Fibroblast of mammary gland (primary cell): ENCODE data around the gene ODC1.

Source experiments
- DNase-seq: peaks from one replicate; pipeline ENCODE4 v3.0.0-alpha.2; 2010; ENCODE audit warnings: low read depth
- H3K4me3 ChIP-seq: 2 replicates; pipeline ENCODE4 v1.5.1; 2011; ENCODE audit warnings: low read depth, mild to moderate bottlenecking, low read length, moderate library complexity; ENCODE audit not compliant: control insufficient read depth
- CTCF ChIP-seq: conservative IDR thresholded peaks from 2 replicates; pipeline ENCODE4 v1.5.1; 2011; ENCODE audit warnings: low read depth, low read length, inconsistent platforms; ENCODE audit not compliant: control insufficient read depth, insufficient read depth

ODC1 gene

GRCh38 chr2:10430886-10431622 is 17.1 kb downstream of the ODC1 start:
- TF ChIP-seq CTCF, result no peak
- H3K4me3 ChIP-seq, result no peak overlapping the region

DNA sequence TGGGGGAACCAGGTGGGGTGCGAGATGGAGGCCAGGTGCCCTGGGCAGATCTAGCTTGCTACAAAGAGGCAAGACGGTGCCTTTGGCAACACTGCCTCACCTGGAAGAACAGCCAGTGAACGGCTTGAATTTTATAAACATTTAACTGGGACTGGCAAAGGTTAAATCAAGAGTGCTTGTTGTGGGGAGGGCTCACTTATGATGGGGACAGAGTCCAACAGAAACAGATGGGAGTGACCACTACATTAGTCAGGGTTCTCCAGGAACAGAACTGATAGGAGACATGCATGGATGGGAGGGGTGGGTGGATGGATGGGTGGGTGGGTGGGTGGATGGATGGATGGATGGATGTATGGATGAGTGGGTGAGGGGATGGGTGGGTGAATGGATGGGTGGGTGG is 19.2 kb downstream of the ODC1 start:
- no peak overlapping the region for H3K4me3 ChIP-seq
- no peak for DNase-seq
- no peak for TF ChIP-seq CTCF

More at GRCh38 chr2:10430886-10431622, 17.1 kb downstream of the ODC1 start:
- no peak for DNase-seq

GRCh38 chr2:10428355-10428754 is 19.8 kb downstream of the ODC1 start:
- DNase-seq, result no peak
- no peak overlapping the region for H3K4me3 ChIP-seq
- no peak for TF ChIP-seq CTCF

DNA sequence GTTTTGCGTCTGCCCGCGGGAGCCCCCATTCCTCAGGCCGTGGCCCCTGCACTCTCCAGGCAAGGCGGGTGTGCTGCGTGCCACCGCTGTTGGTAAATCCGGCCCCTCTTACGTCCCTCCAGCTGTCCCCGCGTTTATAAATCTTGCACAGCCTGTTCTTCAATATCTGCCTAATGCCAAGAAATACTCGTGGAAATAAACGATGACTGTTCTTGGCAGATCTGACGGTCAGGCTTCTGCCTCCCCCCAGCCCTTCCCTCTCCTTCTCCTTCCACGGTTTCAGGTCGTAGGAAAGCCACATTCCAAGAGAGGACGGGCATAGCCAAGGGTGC is 20.5 kb downstream of the ODC1 start:
- no peak for TF ChIP-seq CTCF
- H3K4me3 ChIP-seq, result no peak overlapping the region
- DNase-seq, result no peak

- TF ChIP-seq CTCF, result no peak
- no peak overlapping the region for H3K4me3 ChIP-seq
- DNase-seq, result no peak
These were observed 21.2 kb downstream of the ODC1 start for GRCh38 chr2:10426726-10427617.

GRCh38 chr2:10425699-10426098 is 22.4 kb downstream of the ODC1 start:
- DNase-seq, result no peak
- no peak overlapping the region for H3K4me3 ChIP-seq
- no peak for TF ChIP-seq CTCF
